Keratinocyte (primary cell): Measurements from ENCODE around the gene GOLGA6L10.
"Not testable (repeated sequence)": the region's sequence is repeated elsewhere in the genome, so short reads cannot be mapped to it uniquely, and the experiment has no call there.

Source experiments
- EZH2 ChIP-seq: IDR thresholded peaks from one replicate; pipeline ENCODE4 v1.6.1; 2012; ENCODE audit warnings: inconsistent platforms, mild to moderate bottlenecking, low read length, moderate library complexity
- TF ChIP-seq, protein P1 (sequence below), 3 experiments: IDR thresholded peaks in 1 of 3; conservative IDR thresholded peaks in 1 of 3; optimal IDR thresholded peaks in 1 of 3; 2 replicates in 2 of 3; 3 replicates in 1 of 3; pipeline versions ENCODE3 to v1.5.1; 2011; ENCODE audit warnings: low read length in 3 of 3, mild to moderate bottlenecking in 3 of 3, moderate library complexity in 2 of 3, control low read depth in 1 of 3, inconsistent platforms in 1 of 3; ENCODE audit not compliant: insufficient read depth in 2 of 3; ENCODE audit errors: extremely low read depth in 1 of 3

DNA sequence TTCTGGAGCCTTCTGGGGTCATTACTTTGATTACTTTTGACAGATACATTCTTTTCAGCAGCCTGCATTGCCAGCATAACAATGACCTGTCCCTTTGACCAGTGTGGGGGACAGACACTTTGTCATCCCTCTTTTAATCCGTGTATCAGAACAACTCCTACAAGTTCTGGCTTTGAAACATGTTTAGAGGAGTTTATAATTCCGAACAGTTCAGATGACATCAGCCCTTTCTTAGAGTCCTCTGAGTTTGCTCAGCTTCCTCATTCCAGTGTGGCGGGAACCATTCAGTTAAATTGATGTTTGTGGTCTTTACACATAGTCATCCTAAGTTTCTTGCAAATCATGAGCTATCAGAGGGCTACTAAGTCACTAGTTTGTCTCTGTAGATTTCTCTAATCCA lies 13.5 kb upstream of the GOLGA6L10 start:
- TF ChIP-seq, protein P1, sequence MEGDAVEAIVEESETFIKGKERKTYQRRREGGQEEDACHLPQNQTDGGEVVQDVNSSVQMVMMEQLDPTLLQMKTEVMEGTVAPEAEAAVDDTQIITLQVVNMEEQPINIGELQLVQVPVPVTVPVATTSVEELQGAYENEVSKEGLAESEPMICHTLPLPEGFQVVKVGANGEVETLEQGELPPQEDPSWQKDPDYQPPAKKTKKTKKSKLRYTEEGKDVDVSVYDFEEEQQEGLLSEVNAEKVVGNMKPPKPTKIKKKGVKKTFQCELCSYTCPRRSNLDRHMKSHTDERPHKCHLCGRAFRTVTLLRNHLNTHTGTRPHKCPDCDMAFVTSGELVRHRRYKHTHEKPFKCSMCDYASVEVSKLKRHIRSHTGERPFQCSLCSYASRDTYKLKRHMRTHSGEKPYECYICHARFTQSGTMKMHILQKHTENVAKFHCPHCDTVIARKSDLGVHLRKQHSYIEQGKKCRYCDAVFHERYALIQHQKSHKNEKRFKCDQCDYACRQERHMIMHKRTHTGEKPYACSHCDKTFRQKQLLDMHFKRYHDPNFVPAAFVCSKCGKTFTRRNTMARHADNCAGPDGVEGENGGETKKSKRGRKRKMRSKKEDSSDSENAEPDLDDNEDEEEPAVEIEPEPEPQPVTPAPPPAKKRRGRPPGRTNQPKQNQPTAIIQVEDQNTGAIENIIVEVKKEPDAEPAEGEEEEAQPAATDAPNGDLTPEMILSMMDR (optimal IDR thresholded peaks at IDR 0.05 in 1 of 3, IDR thresholded peaks at IDR 0.05 in 1 of 3, conservative IDR thresholded peaks at IDR 0.05 in 1 of 3; ENCODE audit: extremely low read depth in 1 of 3, insufficient read depth in 2 of 3, low read length in 3 of 3), result not testable (repeated sequence)
- not testable (repeated sequence) for TF ChIP-seq EZH2
